ENCODE measurements around the gene MON2.

MON2 gene

GRCh38 chr12:62621101-62621638 lies 154.5 kb downstream of the MON2 start:
- DNase-seq: no peak

- DNase-seq: no peak
Measured at GRCh38 chr12:62622177-62622576, 155.6 kb downstream of the MON2 start.

- no peak for DNase-seq
Measured at GRCh38 chr12:62625228-62625627, 158.6 kb downstream of the MON2 start.

- no peak for DNase-seq
Measured at GRCh38 chr12:62627181-62627580, 160.6 kb downstream of the MON2 start.

GRCh38 chr12:62629413-62629812 lies 162.8 kb downstream of the MON2 start:
- DNase-seq: no peak

GRCh38 chr12:62629971-62630739 lies 163.5 kb downstream of the MON2 start:
- no peak for DNase-seq

GRCh38 chr12:62631471-62632410 lies 165.1 kb downstream of the MON2 start:
- DNase-seq: peak; percentile 12

- peak; percentile 17 for DNase-seq
Measured at GRCh38 chr12:62632411-62632918, 165.8 kb downstream of the MON2 start.

- no peak for DNase-seq
Measured at GRCh38 chr12:62635649-62636048, 169.0 kb downstream of the MON2 start.

GRCh38 chr12:62637679-62638078 lies 171.1 kb downstream of the MON2 start:
- DNase-seq: no peak

GRCh38 chr12:62640910-62641448 lies 174.4 kb downstream of the MON2 start:
- peak; percentile 55 for DNase-seq

- no peak for DNase-seq
Measured at GRCh38 chr12:62642486-62642885, 175.9 kb downstream of the MON2 start.

- no peak for DNase-seq
Measured at GRCh38 chr12:62643486-62643885, 176.9 kb downstream of the MON2 start.

- DNase-seq: no peak
Measured at GRCh38 chr12:62646566-62646965, 179.9 kb downstream of the MON2 start.

- DNase-seq: no peak
Measured at GRCh38 chr12:62647586-62647985, 181.0 kb downstream of the MON2 start.

GRCh38 chr12:62649412-62650138 lies 182.9 kb downstream of the MON2 start:
- no peak for DNase-seq
